AG09319 (cell line): ENCODE results near the gene NVL.

Source experiments
- DNase-seq: peaks from one replicate; pipeline ENCODE4 v3.0.0-alpha.2; 2010; ENCODE audit warnings: low read depth; ENCODE audit errors: extremely low read depth
- TF ChIP-seq, protein P1 (sequence below): IDR thresholded peaks from 2 replicates; pipeline ENCODE4 v1.5.1; 2011; ENCODE audit warnings: low read depth, mild to moderate bottlenecking, inconsistent platforms, low read length, moderate library complexity

NVL gene

DNA sequence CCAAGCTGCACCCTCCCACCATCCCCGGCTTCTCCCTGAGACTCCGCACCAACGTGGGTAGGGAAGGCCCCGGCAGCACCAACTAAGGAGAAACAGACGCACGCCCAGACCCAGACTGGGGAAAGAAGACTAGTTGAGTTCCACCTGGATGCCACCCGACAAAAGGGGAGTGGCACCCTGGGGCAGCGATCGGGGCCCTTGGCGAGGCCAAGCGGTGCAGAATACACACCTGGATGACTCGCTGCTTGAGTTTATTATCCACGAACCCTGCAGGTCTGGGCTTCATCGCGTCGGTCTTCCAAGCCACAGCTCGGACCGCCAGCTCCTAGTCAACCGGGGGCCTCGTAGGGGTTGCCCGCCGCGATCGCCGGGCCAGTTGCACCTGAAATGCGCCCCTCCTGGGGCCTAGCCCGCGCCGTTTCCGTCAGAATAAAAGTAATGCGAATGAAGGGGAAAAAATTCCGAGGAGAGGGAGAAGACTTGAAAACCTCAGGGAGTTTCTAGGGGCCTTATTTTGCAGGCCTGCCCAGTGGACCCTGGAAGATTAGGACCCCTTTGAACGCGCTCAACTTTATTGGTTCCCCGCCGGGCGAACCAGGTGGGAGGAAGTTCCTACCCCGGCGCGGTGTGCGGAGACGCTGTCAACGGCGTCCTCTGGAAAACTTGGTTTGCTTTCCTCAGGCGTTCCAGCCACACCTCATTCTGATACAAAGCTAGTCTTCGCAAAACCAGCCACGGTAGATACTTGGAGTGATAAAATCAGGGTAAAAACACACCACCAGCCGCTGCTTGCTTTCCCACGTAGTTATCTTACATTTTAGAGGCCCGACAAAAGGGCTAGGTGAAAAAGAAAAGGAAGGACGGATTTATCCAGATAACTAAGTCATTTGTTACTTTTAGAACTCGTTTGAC is at the start of gene NVL:
Gene NVL, minus strand, starts transcription at position 331 of the 912 bp plus-strand sequence. Its CDS starts 45 bp downstream, at position 286.
- TF ChIP-seq, protein P1, sequence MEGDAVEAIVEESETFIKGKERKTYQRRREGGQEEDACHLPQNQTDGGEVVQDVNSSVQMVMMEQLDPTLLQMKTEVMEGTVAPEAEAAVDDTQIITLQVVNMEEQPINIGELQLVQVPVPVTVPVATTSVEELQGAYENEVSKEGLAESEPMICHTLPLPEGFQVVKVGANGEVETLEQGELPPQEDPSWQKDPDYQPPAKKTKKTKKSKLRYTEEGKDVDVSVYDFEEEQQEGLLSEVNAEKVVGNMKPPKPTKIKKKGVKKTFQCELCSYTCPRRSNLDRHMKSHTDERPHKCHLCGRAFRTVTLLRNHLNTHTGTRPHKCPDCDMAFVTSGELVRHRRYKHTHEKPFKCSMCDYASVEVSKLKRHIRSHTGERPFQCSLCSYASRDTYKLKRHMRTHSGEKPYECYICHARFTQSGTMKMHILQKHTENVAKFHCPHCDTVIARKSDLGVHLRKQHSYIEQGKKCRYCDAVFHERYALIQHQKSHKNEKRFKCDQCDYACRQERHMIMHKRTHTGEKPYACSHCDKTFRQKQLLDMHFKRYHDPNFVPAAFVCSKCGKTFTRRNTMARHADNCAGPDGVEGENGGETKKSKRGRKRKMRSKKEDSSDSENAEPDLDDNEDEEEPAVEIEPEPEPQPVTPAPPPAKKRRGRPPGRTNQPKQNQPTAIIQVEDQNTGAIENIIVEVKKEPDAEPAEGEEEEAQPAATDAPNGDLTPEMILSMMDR = no peak

DNA sequence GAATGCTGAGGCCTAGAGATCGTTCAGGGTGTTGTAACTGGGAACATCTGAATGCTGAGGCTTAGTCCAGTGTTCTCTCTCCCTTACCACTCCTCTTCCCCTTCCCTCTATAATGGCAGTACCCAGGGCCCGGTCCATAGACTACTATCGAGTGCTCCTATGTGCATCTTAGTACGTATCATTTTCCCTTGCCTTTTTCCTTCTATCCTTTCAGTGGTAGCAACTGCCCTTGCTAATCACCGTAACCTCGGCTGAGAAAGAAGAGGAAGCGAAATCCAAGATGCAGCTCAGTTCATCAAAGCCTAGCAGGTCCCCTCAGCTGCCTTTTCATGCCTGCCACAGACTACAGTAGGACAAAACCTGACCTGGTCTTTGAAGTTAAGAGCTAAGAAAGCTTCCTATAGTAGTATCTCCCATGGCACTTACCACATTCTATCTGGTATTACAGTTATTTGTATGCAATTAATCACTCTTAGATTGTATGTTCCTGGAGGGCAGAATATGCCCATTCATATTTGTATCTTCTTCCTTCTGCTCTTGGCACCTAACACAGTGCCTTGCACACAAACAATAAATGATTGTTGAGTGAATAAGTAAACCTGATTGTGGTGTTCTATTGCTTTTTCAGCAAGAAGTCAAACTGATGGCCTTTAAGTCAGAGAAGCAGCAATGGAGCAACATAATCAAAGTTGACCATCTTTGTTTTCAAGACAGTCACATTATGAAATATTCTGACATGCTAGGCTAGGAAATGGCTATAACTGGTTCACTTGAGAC is 49.1 kb upstream of the NVL start:
- DNase-seq = no peak
- TF ChIP-seq, protein P1 = no peak

More for the DNA sequence above, at the start of gene NVL:
- DNase-seq = peak; percentile 52

DNA sequence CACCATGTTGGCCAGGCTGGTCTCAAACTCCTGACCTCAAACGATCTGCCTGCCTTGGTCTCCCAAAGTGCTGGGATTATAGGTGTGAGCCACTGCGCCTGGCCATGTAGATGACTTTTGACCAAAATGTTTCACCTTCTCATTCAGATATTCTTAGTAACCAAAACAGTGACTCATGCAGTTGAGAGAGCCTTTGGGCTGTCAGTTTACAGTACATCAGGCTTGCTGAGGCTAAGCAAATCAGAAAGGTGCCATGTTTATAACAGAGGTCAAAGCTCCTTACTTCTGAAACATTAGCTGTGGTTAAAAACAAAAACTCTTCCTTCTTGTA is 47.7 kb upstream of the NVL start:
- no peak for DNase-seq
- TF ChIP-seq, protein P1 = no peak

DNA sequence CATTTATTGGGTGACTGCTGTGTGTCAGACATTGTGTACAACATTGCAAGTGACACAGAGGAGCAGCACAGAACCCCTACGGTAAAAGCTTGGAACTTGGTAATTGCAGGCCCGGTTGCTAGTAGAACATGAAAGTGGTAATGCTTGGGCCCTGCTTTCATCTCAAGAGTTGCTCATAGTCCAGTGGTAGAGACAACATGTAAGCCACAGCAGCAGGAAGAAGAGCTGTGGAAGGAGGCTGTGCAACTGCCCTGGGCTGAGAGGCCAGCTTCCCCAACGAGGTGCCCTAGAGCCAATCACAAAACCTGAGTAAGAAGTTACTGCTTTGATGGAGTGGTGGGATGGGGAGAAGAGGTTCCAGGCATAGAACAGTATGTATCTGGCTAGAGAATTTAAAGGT is 45.1 kb upstream of the NVL start:
- DNase-seq = no peak
- TF ChIP-seq, protein P1 = no peak

DNA sequence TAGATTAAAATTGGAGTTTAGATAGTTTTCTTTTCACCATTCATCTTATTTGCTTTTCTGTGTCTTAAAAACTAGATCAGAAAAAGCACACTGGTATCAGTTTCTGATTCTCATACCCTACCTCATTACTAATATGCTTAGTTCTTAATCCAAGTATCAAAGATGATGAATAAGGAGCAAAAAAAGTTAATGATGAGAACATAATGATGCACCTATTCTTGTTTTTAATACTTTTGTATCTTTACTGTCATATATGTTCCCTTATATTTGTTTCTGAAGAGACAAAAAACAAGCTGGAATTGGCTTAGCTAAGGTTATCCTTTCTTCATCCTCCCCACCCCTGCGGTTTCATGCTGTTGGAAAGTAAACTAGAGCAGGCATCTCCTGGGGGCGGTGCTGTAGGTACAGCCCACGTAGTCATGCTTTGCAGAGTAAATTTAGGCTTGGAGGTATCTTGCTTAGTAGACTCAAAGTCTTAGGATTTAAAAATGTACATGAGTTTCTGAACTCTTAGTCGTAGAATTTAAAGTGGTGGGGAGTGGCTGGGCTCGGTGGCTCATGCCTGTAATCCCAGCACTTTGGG is 43.1 kb upstream of the NVL start:
- DNase-seq = no peak
- TF ChIP-seq, protein P1 = no peak

DNA sequence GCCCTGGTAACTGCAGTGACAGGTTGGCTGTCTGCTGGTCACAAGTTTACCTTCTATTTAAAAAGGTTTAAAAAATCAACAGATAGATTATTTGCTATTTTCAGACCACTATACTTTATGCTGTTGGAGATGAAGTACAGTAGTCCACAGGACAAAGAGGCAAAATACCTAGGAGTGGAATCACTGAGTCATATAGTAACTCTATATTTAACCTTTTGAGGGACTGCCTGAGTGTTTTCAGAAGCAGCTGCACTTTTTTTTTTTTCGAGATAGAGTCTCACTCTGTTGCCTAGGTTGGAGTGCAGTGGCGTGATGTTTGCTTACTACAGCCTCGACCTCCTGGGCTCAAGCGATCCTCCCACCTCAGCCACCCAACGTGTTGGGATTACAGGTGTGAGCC is 38.4 kb upstream of the NVL start:
- TF ChIP-seq, protein P1 = no peak
- no peak for DNase-seq
